GM23248 (cell line): ENCODE measurements around the gene FAM124B. TPM values are rescaled to one million over a fixed set of nuclear protein-coding genes. Genes with fewer than 3 reads are reported as not detected.
A peak's percentile ranks its signal among the peaks of the same experiment; 100 is the strongest.

Experiments
- DNase-seq: peaks from one replicate; pipeline ENCODE4 v3.0.0-alpha.2; 2015
- H2AFZ ChIP-seq: fragments of 200-600 bp; sonication (generic); 2 replicates; pipeline ENCODE4 v1.6.1; 2016; ENCODE audit warnings: antibody characterized with exemption
- H3F3A ChIP-seq: fragments of 200-600 bp; sonication (generic); 2 replicates; pipeline ENCODE4 v1.6.1; 2016; ENCODE audit warnings: mild to moderate bottlenecking, antibody characterized with exemption, mixed run types; ENCODE audit not compliant: insufficient read depth
- H3K27ac ChIP-seq: fragments of 200-600 bp; sonication (generic); 2 replicates; pipeline ENCODE4 v1.5.1; 2016; ENCODE audit warnings: mild to moderate bottlenecking
- H3K27me3 ChIP-seq: fragments of 200-600 bp; sonication (generic); replicated peaks from 2 replicates; pipeline ENCODE4 v1.6.1; 2016; ENCODE audit warnings: mild to moderate bottlenecking; ENCODE audit not compliant: insufficient read depth
- H3K36me3 ChIP-seq: fragments of 200-600 bp; sonication (generic); 2 replicates; pipeline ENCODE4 v1.6.1; 2016; ENCODE audit warnings: low read depth, mild to moderate bottlenecking
- H3K4me1 ChIP-seq: fragments of 200-600 bp; sonication (generic); 2 replicates; pipeline ENCODE4 v1.6.1; 2016; ENCODE audit warnings: mild to moderate bottlenecking; ENCODE audit not compliant: insufficient read depth
- H3K4me2 ChIP-seq: fragments of 200-600 bp; sonication (generic); one replicate; pipeline ENCODE4 v1.6.1; 2016; ENCODE audit warnings: mild to moderate bottlenecking; ENCODE audit not compliant: unreplicated experiment
- H3K4me3 ChIP-seq: fragments of 200-600 bp; sonication (generic); 2 replicates; pipeline ENCODE4 v1.5.1; 2016; ENCODE audit warnings: mild to moderate bottlenecking
- H3K79me2 ChIP-seq: fragments of 200-600 bp; sonication (generic); 2 replicates; pipeline ENCODE4 v1.6.1; 2016; ENCODE audit warnings: mild to moderate bottlenecking; ENCODE audit not compliant: insufficient read depth
- H3K9ac ChIP-seq: fragments of 200-600 bp; sonication (generic); 2 replicates; pipeline ENCODE4 v1.6.1; 2016; ENCODE audit warnings: mild to moderate bottlenecking
- H3K9me2 ChIP-seq: fragments of 200-600 bp; sonication (generic); 2 replicates; pipeline ENCODE4 v1.6.1; 2016; ENCODE audit warnings: mixed run types, mild to moderate bottlenecking, moderate library complexity; ENCODE audit not compliant: insufficient read depth
- H3K9me3 ChIP-seq: fragments of 200-600 bp; sonication (generic); one replicate; pipeline ENCODE4 v1.6.1; 2017; ENCODE audit warnings: low read depth
- H4K20me1 ChIP-seq: fragments of 200-600 bp; sonication (generic); 2 replicates; pipeline ENCODE4 v1.6.0; 2016; ENCODE audit not compliant: insufficient read depth
- EZH2 ChIP-seq: fragments of 200-600 bp; sonication (generic); IDR thresholded peaks from 2 replicates; pipeline ENCODE4 v1.6.1; 2018; ENCODE audit warnings: antibody characterized with exemption, mild to moderate bottlenecking; ENCODE audit not compliant: insufficient read depth, poor library complexity, severe bottlenecking
- EZH2phosphoT487 ChIP-seq: fragments of 200-600 bp; sonication (generic); IDR thresholded peaks from 2 replicates; pipeline ENCODE4 v1.6.1; 2018; ENCODE audit warnings: antibody characterized with exemption, moderate library complexity, mild to moderate bottlenecking, low read depth; ENCODE audit not compliant: insufficient read depth
- WGBS, 2 experiments: methylation state at CpG; one replicate each; pipeline ENCODE4 v1.1.6; 2015 to 2017; ENCODE audit warnings: low lambda C conversion rate in 2 of 2, low coverage in 1 of 2; ENCODE audit errors: missing lambda C conversion rate in 2 of 2; 5-methylcytosine and 5-hydroxymethylcytosine counted together
- in situ Hi-C: fragments of 300-500 bp; cut with MboI; formaldehyde crosslinking; loops from 2 replicates; pipeline ENCODE4 v1.15.0; 2020
- polyA plus RNA-seq: library from polyadenylated mRNA; unstranded; fragments of >200 nt; fragmentation: Nextera tagmentation; extraction: Ambion mirVana; gene quantifications from 2 replicates; pipeline ENCODE4 v1.2.1, GENCODE V29; 2016
- total RNA-seq: library from RNA; depleted of rRNA; stranded (reverse); fragments of >200 nt; shearing (Covaris generic); gene quantifications from 2 replicates; pipeline ENCODE4 v1.2.3, GENCODE V29; 2014

Gene FAM124B
- total and polyA plus RNA-seq, 2 experiments from 2014 or later = not detected

- peaks cover 9% of the 10 kb centered on the region for H3K4me1 ChIP-seq
- in situ Hi-C loops = loop anchor here (10.0 kb wide), 1 partner anchor 282 kb away; no protein-coding TSS in a partner anchor
- H3K36me3 ChIP-seq = no peaks in the 10 kb centered on the region
- H3K4me3 ChIP-seq = no peak overlapping the region
- WGBS, 2 experiments = 54 to 62% methylated on average over 3 of the region's 3 CpGs
- TF ChIP-seq EZH2 = no peak
- TF ChIP-seq EZH2phosphoT487 = no peak
- H3K9me3 ChIP-seq = no peaks in the 10 kb centered on the region
- DNase-seq = no peak
- H3K9me2 ChIP-seq = no peaks in the 10 kb centered on the region
- H4K20me1 ChIP-seq = no peaks in the 10 kb centered on the region
- H2AFZ ChIP-seq = no peak overlapping the region
- H3K27ac ChIP-seq = no peak overlapping the region
- no peak overlapping the region for H3K4me2 ChIP-seq
- no peaks in the 10 kb centered on the region for H3K27me3 ChIP-seq
- no peaks in the 10 kb centered on the region for H3F3A ChIP-seq
- H3K9ac ChIP-seq = no peak overlapping the region
- H3K79me2 ChIP-seq = no peaks in the 10 kb centered on the region
Observed at GRCh38 chr2:224363281-224363680, 38.6 kb downstream of the FAM124B start.

GRCh38 chr2:224362094-224362493, 39.8 kb downstream of the FAM124B start:
- Histone ChIP-seq H3K27ac (no peak overlapping the region), H3K27me3 (no peaks in the 10 kb centered on the region), H3K4me2 (no peak overlapping the region), H3K9me2 (no peaks in the 10 kb centered on the region), H3K4me3 (no peak overlapping the region), H3K9me3 (no peaks in the 10 kb centered on the region), H3F3A (no peaks in the 10 kb centered on the region), H2AFZ (no peak overlapping the region), H3K79me2 (no peaks in the 10 kb centered on the region), H3K4me1 (peaks cover 9% of the 10 kb centered on the region), H4K20me1 (no peaks in the 10 kb centered on the region), H3K9ac (no peak overlapping the region), H3K36me3 (no peaks in the 10 kb centered on the region)
- no peak for DNase-seq
- in situ Hi-C loops = loop anchor here (10.0 kb wide), 1 partner anchor 283 kb away; no protein-coding TSS in a partner anchor
- TF ChIP-seq EZH2phosphoT487 (no peak), EZH2 (no peak)
- 77 to 78% methylated on average over 1 of the region's 1 CpG for WGBS, 2 experiments

GRCh38 chr2:224360801-224361251, 41.1 kb downstream of the FAM124B start:
- DNase-seq = peak; percentile 37
- Histone ChIP-seq H3K9ac (no peak overlapping the region), H3K4me1 (peaks cover 9% of the 10 kb centered on the region), H3F3A (no peaks in the 10 kb centered on the region), H3K27me3 (no peaks in the 10 kb centered on the region), H3K79me2 (no peaks in the 10 kb centered on the region), H3K27ac (no peak overlapping the region), H3K9me3 (no peaks in the 10 kb centered on the region), H4K20me1 (no peaks in the 10 kb centered on the region), H2AFZ (no peak overlapping the region), H3K4me3 (no peak overlapping the region), H3K9me2 (no peaks in the 10 kb centered on the region), H3K36me3 (no peaks in the 10 kb centered on the region), H3K4me2 (no peak overlapping the region)
- in situ Hi-C loops = loop anchor here (10.0 kb wide), 1 partner anchor 284 kb away; no protein-coding TSS in a partner anchor
- TF ChIP-seq EZH2phosphoT487 (no peak), EZH2 (no peak)
- 49 to 56% methylated on average over 3 of the region's 3 CpGs for WGBS, 2 experiments

GRCh38 chr2:224359569-224359968, 42.3 kb downstream of the FAM124B start:
- Histone ChIP-seq H3K36me3 (no peaks in the 10 kb centered on the region), H3K4me2 (no peak overlapping the region), H3K27me3 (no peaks in the 10 kb centered on the region), H3K4me3 (no peak overlapping the region), H3F3A (no peaks in the 10 kb centered on the region), H4K20me1 (no peaks in the 10 kb centered on the region), H3K27ac (no peak overlapping the region), H3K79me2 (no peaks in the 10 kb centered on the region), H3K9me3 (no peaks in the 10 kb centered on the region), H3K9me2 (no peaks in the 10 kb centered on the region), H2AFZ (no peak overlapping the region), H3K9ac (no peak overlapping the region), H3K4me1 (peaks cover 9% of the 10 kb centered on the region)
- in situ Hi-C loops = no loop called here
- TF ChIP-seq EZH2phosphoT487 = no peak
- no peak for TF ChIP-seq EZH2
- 50 to 62% methylated on average over 3 of the region's 3 CpGs for WGBS, 2 experiments
- DNase-seq = peak; percentile 33

- Histone ChIP-seq H4K20me1 (no peaks in the 10 kb centered on the region), H3K36me3 (no peaks in the 10 kb centered on the region), H3F3A (no peaks in the 10 kb centered on the region), H3K4me2 (no peak overlapping the region), H3K27me3 (no peaks in the 10 kb centered on the region), H3K79me2 (no peaks in the 10 kb centered on the region), H3K9me2 (no peaks in the 10 kb centered on the region), H3K4me3 (no peak overlapping the region), H3K27ac (no peak overlapping the region), H3K9me3 (no peaks in the 10 kb centered on the region), H3K9ac (no peak overlapping the region), H2AFZ (no peak overlapping the region), H3K4me1 (peaks cover 9% of the 10 kb centered on the region)
- no peak for TF ChIP-seq EZH2
- TF ChIP-seq EZH2phosphoT487 = no peak
- WGBS, 2 experiments = 45% methylated on average over 8 of the region's 8 CpGs
- peak; percentile 74 for DNase-seq
- in situ Hi-C loops = no loop called here
Observed at GRCh38 chr2:224357098-224357901, 44.6 kb downstream of the FAM124B start.
